Loucy (cell line): ENCODE measurements around the gene MAP3K5.
A peak's percentile ranks its signal among the peaks of the same experiment; 100 is the strongest.

Experiments
- H2AFZ ChIP-seq: fragments of 200-600 bp; sonication (generic); 2 replicates; pipeline ENCODE4 v1.6.0; 2016; ENCODE audit warnings: antibody characterized with exemption, mild to moderate bottlenecking, low read length, moderate library complexity
- H3F3A ChIP-seq: fragments of 200-600 bp; 2 replicates; pipeline ENCODE4 v1.6.0; 2016; ENCODE audit warnings: antibody characterized with exemption, low read depth, mild to moderate bottlenecking
- H3K27me3 ChIP-seq: fragments of 200-600 bp; sonication (generic); 2 replicates; pipeline ENCODE4 v1.6.1; 2014; ENCODE audit warnings: low read length, mild to moderate bottlenecking; ENCODE audit not compliant: insufficient read depth, poor library complexity, severe bottlenecking
- H3K36me3 ChIP-seq: fragments of 200-600 bp; sonication (generic); 2 replicates; pipeline ENCODE4 v1.6.1; 2016; ENCODE audit warnings: low read length; ENCODE audit not compliant: insufficient read depth
- H3K4me1 ChIP-seq: fragments of 200-600 bp; sonication (generic); 2 replicates; pipeline ENCODE4 v1.5.1; 2014; ENCODE audit warnings: low read length, mild to moderate bottlenecking; ENCODE audit not compliant: insufficient read depth, poor library complexity, severe bottlenecking
- H3K4me2 ChIP-seq: fragments of 200-600 bp; sonication (generic); 2 replicates; pipeline ENCODE4 v1.6.0; 2014; ENCODE audit warnings: antibody characterized with exemption, low read length, low read depth, mild to moderate bottlenecking; ENCODE audit not compliant: poor library complexity, severe bottlenecking
- H3K4me3 ChIP-seq: fragments of 200-600 bp; sonication (generic); 2 replicates; pipeline ENCODE4 v1.5.1; 2014; ENCODE audit warnings: low read length, mild to moderate bottlenecking, mixed read lengths; ENCODE audit not compliant: poor library complexity, severe bottlenecking
- H3K79me2 ChIP-seq: fragments of 200-600 bp; sonication (generic); 2 replicates; pipeline ENCODE4 v1.6.1; 2014; ENCODE audit warnings: low read length; ENCODE audit not compliant: insufficient read depth
- H3K9ac ChIP-seq: fragments of 200-600 bp; sonication (generic); 2 replicates; pipeline ENCODE4 v1.6.0; 2014; ENCODE audit warnings: mild to moderate bottlenecking, low read depth, low read length, moderate library complexity; ENCODE audit not compliant: poor library complexity, severe bottlenecking
- H3K9me2 ChIP-seq: fragments of 200-600 bp; sonication (generic); replicated peaks from 2 replicates; pipeline ENCODE4 v1.6.1; 2016; ENCODE audit warnings: low read depth, low read length, mixed read lengths
- H3K9me3 ChIP-seq: fragments of 200-600 bp; sonication (generic); 2 replicates; pipeline ENCODE4 v1.6.1; 2014; ENCODE audit warnings: mild to moderate bottlenecking, antibody characterized with exemption, low read length, low read depth; ENCODE audit not compliant: insufficient read depth
- H4K20me1 ChIP-seq: fragments of 200-600 bp; sonication (generic); 2 replicates; pipeline ENCODE4 v1.6.0; 2014; ENCODE audit warnings: antibody characterized with exemption, low read length, mild to moderate bottlenecking; ENCODE audit not compliant: insufficient read depth, poor library complexity, severe bottlenecking
- EZH2phosphoT487 ChIP-seq: fragments of 200-600 bp; IDR thresholded peaks from 2 replicates; pipeline ENCODE4 v1.6.1; 2018; ENCODE audit warnings: antibody characterized with exemption, mild to moderate bottlenecking, moderate library complexity, borderline replicate concordance
- TF ChIP-seq, protein P1 (sequence below): fragments of 200-600 bp; sonication (generic); conservative IDR thresholded peaks from 2 replicates; pipeline ENCODE4 v1.5.1; 2014; ENCODE audit warnings: mild to moderate bottlenecking, antibody characterized with exemption, low read length

The MAP3K5 gene

DNA sequence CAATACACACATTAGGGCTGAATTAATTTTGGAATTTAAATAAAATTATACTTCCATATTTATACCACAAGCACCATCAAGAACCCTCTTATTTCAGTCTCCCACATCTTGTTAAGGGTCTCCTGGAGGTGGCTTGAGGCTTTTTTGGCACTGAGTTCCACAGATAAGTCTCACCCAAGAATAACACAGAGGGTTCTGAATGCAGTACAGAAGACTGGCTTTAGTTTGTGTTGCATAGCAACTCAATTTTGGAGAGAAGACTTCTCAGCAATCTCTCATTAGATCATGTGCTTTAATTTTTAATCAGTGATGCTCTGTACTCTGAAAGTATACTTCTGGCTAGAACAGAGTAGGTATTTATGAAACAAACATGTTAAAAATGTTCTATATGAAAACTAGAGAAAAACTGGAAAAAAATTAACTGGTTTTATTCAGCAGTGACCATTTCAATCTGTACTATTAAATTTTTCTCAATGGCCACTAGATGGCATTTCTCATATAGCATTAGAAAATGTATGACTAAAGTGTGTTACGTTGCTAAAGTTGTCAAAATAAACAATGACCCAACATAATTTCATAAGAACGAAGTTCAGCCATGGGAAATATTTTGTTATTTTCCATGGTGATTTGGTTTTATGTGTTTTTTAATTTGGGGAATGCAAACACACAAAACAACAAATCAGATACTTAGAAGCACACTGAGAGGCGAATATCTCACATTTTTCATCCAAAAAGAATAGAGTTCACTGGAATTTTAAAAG lies 209.4 kb downstream of the MAP3K5 start:
- no peaks in the 10 kb centered on the region for H3K9me3 ChIP-seq
- H4K20me1 ChIP-seq: no peaks in the 10 kb centered on the region
- no peak overlapping the region for H3K9ac ChIP-seq
- no peaks in the 10 kb centered on the region for H3K36me3 ChIP-seq
- no peak overlapping the region for H3K4me3 ChIP-seq
- no peaks in the 10 kb centered on the region for H3K9me2 ChIP-seq
- H3K79me2 ChIP-seq: no peaks in the 10 kb centered on the region
- no peaks in the 10 kb centered on the region for H3K4me1 ChIP-seq
- H3K27me3 ChIP-seq: peaks cover 35% of the 10 kb centered on the region
- no peaks in the 10 kb centered on the region for H3F3A ChIP-seq
- H2AFZ ChIP-seq: no peak overlapping the region
- no peak for TF ChIP-seq EZH2phosphoT487
- TF ChIP-seq, protein P1, sequence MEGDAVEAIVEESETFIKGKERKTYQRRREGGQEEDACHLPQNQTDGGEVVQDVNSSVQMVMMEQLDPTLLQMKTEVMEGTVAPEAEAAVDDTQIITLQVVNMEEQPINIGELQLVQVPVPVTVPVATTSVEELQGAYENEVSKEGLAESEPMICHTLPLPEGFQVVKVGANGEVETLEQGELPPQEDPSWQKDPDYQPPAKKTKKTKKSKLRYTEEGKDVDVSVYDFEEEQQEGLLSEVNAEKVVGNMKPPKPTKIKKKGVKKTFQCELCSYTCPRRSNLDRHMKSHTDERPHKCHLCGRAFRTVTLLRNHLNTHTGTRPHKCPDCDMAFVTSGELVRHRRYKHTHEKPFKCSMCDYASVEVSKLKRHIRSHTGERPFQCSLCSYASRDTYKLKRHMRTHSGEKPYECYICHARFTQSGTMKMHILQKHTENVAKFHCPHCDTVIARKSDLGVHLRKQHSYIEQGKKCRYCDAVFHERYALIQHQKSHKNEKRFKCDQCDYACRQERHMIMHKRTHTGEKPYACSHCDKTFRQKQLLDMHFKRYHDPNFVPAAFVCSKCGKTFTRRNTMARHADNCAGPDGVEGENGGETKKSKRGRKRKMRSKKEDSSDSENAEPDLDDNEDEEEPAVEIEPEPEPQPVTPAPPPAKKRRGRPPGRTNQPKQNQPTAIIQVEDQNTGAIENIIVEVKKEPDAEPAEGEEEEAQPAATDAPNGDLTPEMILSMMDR: peak; percentile 82
- H3K4me2 ChIP-seq: no peak overlapping the region

DNA sequence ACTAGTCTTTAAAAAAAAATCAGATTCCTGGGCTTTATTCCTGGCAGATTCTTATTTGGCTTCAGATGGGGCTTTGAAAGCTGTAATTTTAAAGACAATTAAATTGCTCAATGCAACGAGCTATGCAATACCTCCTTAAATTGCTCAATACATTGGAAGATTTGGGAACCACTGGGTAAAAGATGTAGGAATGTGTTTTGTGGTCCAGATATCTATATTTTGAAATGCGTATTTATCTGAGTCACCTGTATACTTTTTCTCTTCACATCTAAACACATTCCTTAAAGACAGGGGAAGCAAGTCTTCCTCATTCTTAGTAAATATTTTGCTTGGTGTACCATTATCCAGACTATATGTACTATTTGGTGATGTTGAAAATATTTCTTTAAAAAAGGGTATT lies 212.5 kb downstream of the MAP3K5 start:
- Histone ChIP-seq H3K9me3 (no peaks in the 10 kb centered on the region), H3K4me3 (no peak overlapping the region), H3K4me1 (no peaks in the 10 kb centered on the region), H3F3A (no peaks in the 10 kb centered on the region), H4K20me1 (no peaks in the 10 kb centered on the region), H3K9ac (no peak overlapping the region), H3K9me2 (no peaks in the 10 kb centered on the region), H3K4me2 (no peak overlapping the region), H3K36me3 (no peaks in the 10 kb centered on the region), H3K79me2 (no peaks in the 10 kb centered on the region), H3K27me3 (peaks cover 59% of the 10 kb centered on the region), H2AFZ (no peak overlapping the region)
- TF ChIP-seq, protein P1: no peak
- no peak for TF ChIP-seq EZH2phosphoT487

DNA sequence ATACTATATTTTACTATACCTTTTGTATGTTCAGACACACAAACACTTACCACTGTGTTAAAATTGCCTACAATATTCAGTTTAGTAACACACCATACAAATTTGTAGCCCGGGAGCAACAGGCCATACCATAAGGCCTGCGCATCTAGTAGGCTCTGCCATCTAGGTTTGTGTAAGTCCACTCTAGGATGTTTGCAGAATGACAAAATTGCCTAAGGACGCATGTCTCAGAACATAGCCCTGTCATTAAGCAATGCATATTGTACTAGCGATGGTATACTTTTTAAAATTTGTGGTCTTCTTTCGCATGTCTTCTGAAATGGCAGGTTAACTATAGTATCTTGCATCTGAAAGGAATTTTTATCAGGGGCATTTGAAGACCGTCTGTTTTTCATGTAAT lies 215.5 kb downstream of the MAP3K5 start:
- TF ChIP-seq, protein P1: no peak
- no peak for TF ChIP-seq EZH2phosphoT487
- Histone ChIP-seq H3K4me1 (no peaks in the 10 kb centered on the region), H3K9ac (no peak overlapping the region), H3K9me2 (no peaks in the 10 kb centered on the region), H2AFZ (no peak overlapping the region), H4K20me1 (no peaks in the 10 kb centered on the region), H3K9me3 (0 out of 2 replicates have a peak, but pooled peaks cover under 1% of the 10 kb centered on the region), H3K79me2 (no peaks in the 10 kb centered on the region), H3K4me2 (no peak overlapping the region), H3K27me3 (peaks cover 76% of the 10 kb centered on the region), H3K36me3 (no peaks in the 10 kb centered on the region), H3F3A (no peaks in the 10 kb centered on the region), H3K4me3 (no peak overlapping the region)
